GM21529 (cell line): ENCODE measurements around the gene ARHGEF28.

Source experiments
- ATAC-seq: cut with Tn5 transposase; IDR thresholded peaks from one replicate; pipeline ENCODE4 v1.9.1; 2021; ENCODE audit not compliant: unreplicated experiment

The ARHGEF28 gene

GRCh38 chr5:73735032-73735734 lies 109.2 kb downstream of the ARHGEF28 start:
- ATAC-seq, result no peak

- ATAC-seq, result no peak
These were observed 113.7 kb downstream of the ARHGEF28 start for GRCh38 chr5:73739650-73740049.

GRCh38 chr5:73740274-73740790 lies 114.3 kb downstream of the ARHGEF28 start:
- no peak for ATAC-seq

- ATAC-seq, result no peak
These were observed 117.2 kb downstream of the ARHGEF28 start for GRCh38 chr5:73743161-73743560.

- no peak for ATAC-seq
These were observed 119.8 kb downstream of the ARHGEF28 start for GRCh38 chr5:73745836-73746235.

- ATAC-seq, result no peak
These were observed 120.6 kb downstream of the ARHGEF28 start for GRCh38 chr5:73746608-73747007.

GRCh38 chr5:73747696-73748380 lies 121.8 kb downstream of the ARHGEF28 start:
- ATAC-seq, result no peak

- ATAC-seq, result no peak
These were observed 122.8 kb downstream of the ARHGEF28 start for GRCh38 chr5:73748510-73749400.

- ATAC-seq, result no peak
These were observed 123.7 kb downstream of the ARHGEF28 start for GRCh38 chr5:73749485-73750270.

GRCh38 chr5:73751254-73751914 lies 125.4 kb downstream of the ARHGEF28 start:
- ATAC-seq, result no peak

GRCh38 chr5:73754254-73754653 lies 128.3 kb downstream of the ARHGEF28 start:
- no peak for ATAC-seq

GRCh38 chr5:73757416-73757815 lies 131.4 kb downstream of the ARHGEF28 start:
- ATAC-seq, result no peak

- ATAC-seq, result no peak
These were observed 133.8 kb downstream of the ARHGEF28 start for GRCh38 chr5:73759771-73760170.

GRCh38 chr5:73763300-73764032 lies 137.5 kb downstream of the ARHGEF28 start:
- ATAC-seq, result no peak

GRCh38 chr5:73764586-73764985 lies 138.6 kb downstream of the ARHGEF28 start:
- no peak for ATAC-seq

GRCh38 chr5:73764996-73765395 lies 139.0 kb downstream of the ARHGEF28 start:
- no peak for ATAC-seq

GRCh38 chr5:73766902-73767301 lies 140.9 kb downstream of the ARHGEF28 start:
- no peak for ATAC-seq

GRCh38 chr5:73770172-73771025 lies 144.4 kb downstream of the ARHGEF28 start:
- no peak for ATAC-seq
